ENCODE measurements around the gene PRXL2C. TPM values are rescaled to one million over a fixed set of nuclear protein-coding genes. Genes with fewer than 3 reads are reported as not detected.
A peak's percentile ranks its signal among the peaks of the same experiment; 100 is the strongest.
"Not testable (repeated sequence)": the region's sequence is repeated elsewhere in the genome, so short reads cannot be mapped to it uniquely, and the experiment has no call there.

The PRXL2C gene
- polyA plus RNA-seq, 2 of the 4 experiments (the other 2 are of a cell fraction), result 7.9 to 11.4 TPM

- H3K4me1 ChIP-seq, result peaks cover 52% of the 10 kb centered on the region
- no peak overlapping the region for H3K4me3 ChIP-seq
- FAIRE-seq (no peak), DNase-seq (ENCODE audit: low read depth in 1 of 2, low spot score in 1 of 2) (no peak), ATAC-seq (no peak)
- H3K9me3 ChIP-seq, result no peaks in the 10 kb centered on the region
- POLR2A ChIA-PET, result no interaction called here
- CTCF ChIA-PET, result no interaction called here
- H3K27ac ChIP-seq, result no peak overlapping the region; a peak in 1 of 6 replicates
- TF ChIP-seq CBX2 (IDR thresholded peaks at IDR 0.05; ENCODE audit: borderline replicate concordance, low read depth) (no peak), RCOR1 (IDR thresholded peaks at IDR 0.05; ENCODE audit: low read depth, low read length) (no peak), NPAS2 (CRISPR knock-in tag; IDR thresholded peaks at IDR 0.05; ENCODE audit: borderline replicate concordance) (no peak), ZSCAN20 (CRISPR knock-in tag; IDR thresholded peaks at IDR 0.05) (no peak), MYC (IDR thresholded peaks at IDR 0.05; ENCODE audit: borderline replicate concordance, low read length) (no peak), SREBF2 (IDR thresholded peaks at IDR 0.05) (no peak)
- WGBS (ENCODE audit: missing lambda C conversion rate), result 86% methylated on average over 6 of the region's 6 CpGs
- H3K4me2 ChIP-seq, result no peak overlapping the region
These were observed 39.7 kb downstream of the PRXL2C start for GRCh38 chr9:96615411-96615810.

DNA sequence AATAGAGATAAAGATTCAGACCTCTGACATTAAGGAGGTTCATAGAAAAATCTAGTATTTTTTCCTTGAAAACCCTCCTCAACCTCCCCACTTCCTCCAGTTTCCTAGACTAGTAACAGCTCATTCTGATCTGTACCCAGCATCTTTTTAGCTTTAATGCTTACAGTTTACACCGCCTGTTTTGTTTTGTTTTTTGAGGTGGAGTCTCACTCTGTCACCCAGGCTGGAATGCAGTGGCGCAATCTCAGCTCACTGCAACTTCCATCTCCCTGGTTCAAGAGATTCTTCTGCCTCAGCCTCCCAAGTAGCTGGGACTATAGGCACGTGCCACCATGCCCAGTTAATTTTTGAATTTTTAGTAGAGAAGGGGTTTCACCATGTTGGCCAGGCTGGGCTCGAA, 40.5 kb downstream of the PRXL2C start:
- H3K4me3 ChIP-seq; CTCF ChIA-PET; DNase-seq (ENCODE audit: low read depth in 1 of 2, low spot score in 1 of 2); H3K9me3 ChIP-seq; ATAC-seq; FAIRE-seq; POLR2A ChIA-PET: not testable (repeated sequence)
- Histone ChIP-seq H3K27ac (peak overlapping the region in 1 of 2 experiments; percentile 40; a peak in 3 of 6 replicates), H3K4me1 (peaks cover 58% of the 10 kb centered on the region), H3K4me2 (peak overlapping the region; percentile 10; the same call in 1 of the 3 replicates)
- TF ChIP-seq CEBPB (IDR thresholded peaks at IDR 0.05), result peak in 1 of 2 experiments; percentile 83; a peak in 2 of 4 replicates
- WGBS (ENCODE audit: missing lambda C conversion rate), result 64% methylated on average over 4 of the region's 4 CpGs

DNA sequence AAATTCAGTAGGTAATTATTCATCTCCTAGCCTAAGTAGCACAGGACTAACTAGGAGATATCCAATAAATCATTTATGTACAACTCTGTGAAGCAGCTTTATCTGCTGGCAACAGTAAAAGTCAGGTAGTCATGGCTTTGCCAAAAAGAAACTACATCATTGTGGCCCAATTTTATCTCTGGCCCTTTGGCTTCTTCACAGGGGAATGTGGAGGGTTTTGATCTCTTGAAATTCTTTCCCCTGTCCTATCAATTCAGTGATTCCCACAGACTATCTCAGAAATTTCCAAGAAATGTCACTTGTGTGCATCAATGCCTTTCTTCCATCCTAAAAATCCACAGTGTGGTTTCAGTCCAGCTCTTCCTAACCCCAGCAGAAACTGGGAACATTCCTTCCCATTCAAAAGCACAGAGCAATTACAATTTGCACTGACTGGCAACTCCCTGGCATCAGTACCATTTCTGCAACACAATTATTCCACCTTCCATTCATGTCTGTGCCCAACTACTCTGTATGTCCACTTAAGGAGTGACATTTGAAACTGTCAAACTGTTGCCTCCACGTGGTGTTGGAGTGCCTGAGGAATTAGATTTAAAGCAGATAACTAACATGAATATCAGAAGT, 42.0 kb downstream of the PRXL2C start:
- Histone ChIP-seq H3K9me3 (no peaks in the 10 kb centered on the region), H3K4me3 (no peak overlapping the region), H3K4me1 (peaks cover 56% of the 10 kb centered on the region), H3K27ac (peak overlapping the region; percentile 66 to 77; a peak in 5 of 6 replicates), H3K4me2 (peak overlapping the region; percentile 76)
- 46% methylated on average over 1 of the region's 1 CpG for WGBS (ENCODE audit: missing lambda C conversion rate)
- ChIA-PET POLR2A (interaction anchor here (1.6 kb wide), 2 partner anchors 162 to 164 kb away, joined by 3 to 5 read pairs; no protein-coding TSS in a partner anchor), CTCF (interaction anchor here (0.7 to 1.3 kb wide), 3 partner anchors 11 to 46 kb away, joined by 3 to 4 read pairs (median 3); no protein-coding TSS in a partner anchor)
- ATAC-seq (peak in 1 of 2 experiments; percentile 7; a peak in 2 of 6 replicates), FAIRE-seq (no peak), DNase-seq (ENCODE audit: low read depth in 1 of 2, low spot score in 1 of 2) (no peak)
- TF ChIP-seq CBX8 (IDR thresholded peaks at IDR 0.05) (no peak), HOXA7 (CRISPR knock-in tag; IDR thresholded peaks at IDR 0.05) (no peak), ZSCAN20 (CRISPR knock-in tag; IDR thresholded peaks at IDR 0.05) (no peak), FOSB (CRISPR knock-in tag; IDR thresholded peaks at IDR 0.05) (no peak), TFCP2L1 (CRISPR knock-in tag; IDR thresholded peaks at IDR 0.05) (no peak), TP53 (CRISPR knock-in tag; IDR thresholded peaks at IDR 0.05) (no peak), MAZ (IDR thresholded peaks at IDR 0.05; ENCODE audit: borderline replicate concordance, low read depth, low read length) (no peak), JUNB (IDR thresholded peaks at IDR 0.05) (no peak), CEBPB (IDR thresholded peaks at IDR 0.05) (no peak), ZNF302 (CRISPR knock-in tag; IDR thresholded peaks at IDR 0.05) (no peak), KDM1A (IDR thresholded peaks at IDR 0.05; ENCODE audit: low read depth) (no peak), POLR2AphosphoS2 (conservative IDR thresholded peaks at IDR 0.05; ENCODE audit: low read length) (no peak)

DNA sequence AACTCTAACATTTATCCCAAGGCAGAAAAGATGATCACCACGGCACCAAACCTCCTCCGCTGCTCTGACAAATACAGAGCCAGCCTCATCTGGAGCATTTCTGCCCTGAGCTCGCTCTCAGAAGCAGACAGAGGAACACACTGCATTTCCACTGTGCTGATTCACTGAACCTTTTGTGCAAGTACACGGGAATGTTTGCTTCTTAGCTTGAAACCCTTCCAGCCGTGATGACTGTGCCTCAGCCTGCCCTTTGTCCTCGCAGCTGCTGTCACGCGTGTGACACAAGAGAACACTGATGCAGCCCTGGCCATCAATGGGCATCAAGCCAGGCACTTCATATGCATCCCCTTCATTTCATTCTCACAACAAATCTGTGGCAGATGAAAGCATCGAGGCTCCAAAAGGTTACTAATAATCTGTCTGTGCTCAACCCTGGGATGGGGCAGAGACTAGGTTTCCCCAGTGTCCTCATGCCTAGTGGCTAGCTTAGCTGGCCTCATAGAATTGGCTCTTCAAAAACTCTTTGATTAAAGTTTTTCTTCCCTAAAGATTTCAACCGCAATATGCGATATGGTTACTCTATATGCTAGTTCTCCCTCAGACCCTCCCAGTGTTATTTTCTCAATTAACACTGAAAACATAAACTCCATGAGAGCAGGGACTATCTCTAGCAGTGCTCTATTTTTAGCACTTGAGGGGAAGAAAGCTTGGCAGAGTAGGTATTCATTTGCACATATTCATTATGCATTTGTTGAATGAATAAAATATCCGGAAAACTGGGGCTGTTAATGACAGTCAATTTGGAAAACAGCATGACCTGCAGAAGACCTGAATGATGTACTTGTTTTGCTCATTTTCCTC, 42.8 kb downstream of the PRXL2C start:
- Histone ChIP-seq H3K4me2 (peak overlapping the region; percentile 76), H3K4me3 (peak overlapping the region; percentile 18; the same call in 1 of the 3 replicates), H3K9me3 (no peaks in the 10 kb centered on the region), H3K27ac (peak overlapping the region; percentile 66 to 77), H3K4me1 (peaks cover 50% of the 10 kb centered on the region)
- DNase-seq (ENCODE audit: low read depth in 1 of 2, low spot score in 1 of 2), result peak; percentile 57 to 79
- 22% methylated on average over 12 of the region's 12 CpGs for WGBS (ENCODE audit: missing lambda C conversion rate)
- ATAC-seq, result peak; percentile 88 to 93
- ChIA-PET CTCF (interaction anchor here (0.7 to 1.3 kb wide), 6 partner anchors 10 to 284 kb away, joined by 3 to 7 read pairs (median 3); no protein-coding TSS in a partner anchor), POLR2A (interaction anchor here (0.9 to 1.6 kb wide), 5 partner anchors 42 to 193 kb away, joined by 3 to 6 read pairs (median 3); no protein-coding TSS in a partner anchor)
- peak; percentile 61 for FAIRE-seq
- peak; percentile 61; the same call in 1 of the 2 replicates for TF ChIP-seq MAX (IDR thresholded peaks at IDR 0.05)
- no peak for TF ChIP-seq USF2 (IDR thresholded peaks at IDR 0.05)
- no peak for TF ChIP-seq CHD2 (IDR thresholded peaks at IDR 0.05; ENCODE audit: low read length, partially characterized antibody)
- no peak for TF ChIP-seq FOXS1 (CRISPR knock-in tag; IDR thresholded peaks at IDR 0.05)
- no peak for TF ChIP-seq REST (IDR thresholded peaks at IDR 0.05)
- TF ChIP-seq HDAC2 (IDR thresholded peaks at IDR 0.05), result no peak
- TF ChIP-seq JUNB (IDR thresholded peaks at IDR 0.05), result no peak
- no peak for TF ChIP-seq RAD21 (conservative IDR thresholded peaks at IDR 0.05 in 1 of 2, IDR thresholded peaks at IDR 0.05 in 1 of 2)
- no peak for TF ChIP-seq JUN (IDR thresholded peaks at IDR 0.05)
